ENCODE data around the gene MDH1. TPM values are rescaled to one million over a fixed set of nuclear protein-coding genes. Genes with fewer than 3 reads are reported as not detected.

The MDH1 gene
- total RNA-seq, 3 donors from 2014 or later (not counting 1 experiment from before 2014, with no cell fraction given): 62.0 to 85.3 (median 71.3) TPM

DNA sequence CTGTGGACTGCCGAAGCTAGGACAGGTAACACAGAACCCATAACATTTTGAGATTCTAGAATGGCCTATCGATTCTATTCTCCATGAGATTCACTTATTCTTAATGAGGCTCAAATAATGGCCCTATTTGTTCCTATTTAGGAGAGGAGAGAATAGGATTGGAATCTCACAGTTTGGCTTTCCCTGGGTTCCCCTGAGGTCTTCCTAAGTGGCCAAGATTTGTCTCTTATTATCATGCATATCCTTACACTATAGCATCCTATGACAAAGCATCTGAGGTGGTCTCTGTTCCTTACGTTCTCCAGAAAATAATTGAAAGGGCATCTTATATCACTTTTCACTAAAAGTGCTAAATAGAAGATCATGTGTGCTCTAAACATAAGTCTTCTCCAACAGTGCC is 10.0 kb upstream of the MDH1 start:
- Histone ChIP-seq H3K27me3 (ENCODE audit: control insufficient read depth, insufficient read depth, low read length) (no peaks in the 10 kb centered on the region), H3K9me3 (ENCODE audit: control insufficient read depth, insufficient read depth, low read length) (no peaks in the 10 kb centered on the region), H3K36me3 (ENCODE audit: control insufficient read depth, insufficient read depth, low read length) (no peaks in the 10 kb centered on the region), H3K27ac (ENCODE audit: low read length) (no peak overlapping the region), H3K4me1 (ENCODE audit: control insufficient read depth, insufficient read depth, low read length) (no peaks in the 10 kb centered on the region), H3K4me3 (ENCODE audit: low read length) (no peak overlapping the region)
- H3K27ac Mint-ChIP-seq: no peak overlapping the region
- peaks cover 9 to 12% of the 10 kb centered on the region in 2 donors for H3K4me1 Mint-ChIP-seq
- intact Hi-C loops (cut with micrococcal nuclease): no loop called here
- DNase-seq (no peak), ATAC-seq (no peak)
- H3K27me3 Mint-ChIP-seq (ENCODE audit: low read depth in 2 of 2): no peaks in the 10 kb centered on the region
- no peak overlapping the region for H3K4me3 Mint-ChIP-seq
- TF ChIP-seq, protein P1, sequence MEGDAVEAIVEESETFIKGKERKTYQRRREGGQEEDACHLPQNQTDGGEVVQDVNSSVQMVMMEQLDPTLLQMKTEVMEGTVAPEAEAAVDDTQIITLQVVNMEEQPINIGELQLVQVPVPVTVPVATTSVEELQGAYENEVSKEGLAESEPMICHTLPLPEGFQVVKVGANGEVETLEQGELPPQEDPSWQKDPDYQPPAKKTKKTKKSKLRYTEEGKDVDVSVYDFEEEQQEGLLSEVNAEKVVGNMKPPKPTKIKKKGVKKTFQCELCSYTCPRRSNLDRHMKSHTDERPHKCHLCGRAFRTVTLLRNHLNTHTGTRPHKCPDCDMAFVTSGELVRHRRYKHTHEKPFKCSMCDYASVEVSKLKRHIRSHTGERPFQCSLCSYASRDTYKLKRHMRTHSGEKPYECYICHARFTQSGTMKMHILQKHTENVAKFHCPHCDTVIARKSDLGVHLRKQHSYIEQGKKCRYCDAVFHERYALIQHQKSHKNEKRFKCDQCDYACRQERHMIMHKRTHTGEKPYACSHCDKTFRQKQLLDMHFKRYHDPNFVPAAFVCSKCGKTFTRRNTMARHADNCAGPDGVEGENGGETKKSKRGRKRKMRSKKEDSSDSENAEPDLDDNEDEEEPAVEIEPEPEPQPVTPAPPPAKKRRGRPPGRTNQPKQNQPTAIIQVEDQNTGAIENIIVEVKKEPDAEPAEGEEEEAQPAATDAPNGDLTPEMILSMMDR (IDR thresholded peaks at IDR 0.05): no peak
- H3K36me3 Mint-ChIP-seq: no peaks in the 10 kb centered on the region
- peaks cover 2 to 5% of the 10 kb centered on the region in 2 donors for H3K9me3 Mint-ChIP-seq
- WGBS (ENCODE audit: insufficient coverage): 100% methylated on average over 2 of the region's 3 CpGs

DNA sequence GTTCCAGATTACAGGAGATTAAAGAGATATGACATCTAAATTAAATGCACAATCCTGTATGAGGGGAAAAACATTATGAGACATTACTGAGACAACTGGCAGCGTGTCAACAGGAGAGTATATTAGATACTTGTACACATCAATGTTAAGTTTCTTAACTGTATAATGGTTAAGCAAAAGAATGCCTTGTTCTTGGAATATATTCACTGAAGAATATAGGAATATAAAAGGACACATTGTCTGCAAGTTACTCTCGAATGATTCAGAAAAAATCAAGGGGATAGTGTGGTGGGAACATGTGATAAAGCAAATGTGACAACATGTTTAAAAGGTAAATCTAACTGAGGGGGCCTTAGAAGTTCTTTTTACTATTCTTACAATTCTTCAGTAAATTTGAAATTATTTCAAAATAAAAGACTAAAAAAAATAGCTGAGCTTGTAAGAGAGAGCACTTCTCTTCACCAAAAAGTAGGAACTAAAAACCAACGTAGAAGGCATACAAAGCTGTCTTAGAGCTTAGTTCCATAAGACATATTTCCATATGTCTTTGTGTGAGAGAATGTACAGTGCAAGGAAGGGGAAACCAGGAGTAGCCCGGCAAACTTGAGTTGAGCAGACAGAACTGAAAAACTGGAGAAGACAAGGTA is 8.0 kb upstream of the MDH1 start:
- no peaks in the 10 kb centered on the region for H3K4me1 ChIP-seq (ENCODE audit: control insufficient read depth, insufficient read depth, low read length)
- DNase-seq (no peak), ATAC-seq (no peak)
- H3K36me3 Mint-ChIP-seq: no peaks in the 10 kb centered on the region
- 92% methylated on average over 2 of the region's 4 CpGs for WGBS (ENCODE audit: insufficient coverage)
- H3K4me3 ChIP-seq (ENCODE audit: low read length): no peak overlapping the region
- peaks cover 9 to 12% of the 10 kb centered on the region in 2 donors for H3K4me1 Mint-ChIP-seq
- no peaks in the 10 kb centered on the region for H3K27me3 Mint-ChIP-seq (ENCODE audit: low read depth in 2 of 2)
- H3K27ac Mint-ChIP-seq: no peak overlapping the region
- no peaks in the 10 kb centered on the region for H3K27me3 ChIP-seq (ENCODE audit: control insufficient read depth, insufficient read depth, low read length)
- H3K9me3 Mint-ChIP-seq: no peaks in the 10 kb centered on the region
- no peak overlapping the region for H3K27ac ChIP-seq (ENCODE audit: low read length)
- no peaks in the 10 kb centered on the region for H3K9me3 ChIP-seq (ENCODE audit: control insufficient read depth, insufficient read depth, low read length)
- H3K36me3 ChIP-seq (ENCODE audit: control insufficient read depth, insufficient read depth, low read length): no peaks in the 10 kb centered on the region
- TF ChIP-seq, protein P1 (IDR thresholded peaks at IDR 0.05): no peak
- H3K4me3 Mint-ChIP-seq: no peak overlapping the region
- intact Hi-C loops (cut with micrococcal nuclease): loop anchor here (10.0 kb wide), 1 partner anchor 876 kb away; the partner anchor contains the start of gene EHBP1

DNA sequence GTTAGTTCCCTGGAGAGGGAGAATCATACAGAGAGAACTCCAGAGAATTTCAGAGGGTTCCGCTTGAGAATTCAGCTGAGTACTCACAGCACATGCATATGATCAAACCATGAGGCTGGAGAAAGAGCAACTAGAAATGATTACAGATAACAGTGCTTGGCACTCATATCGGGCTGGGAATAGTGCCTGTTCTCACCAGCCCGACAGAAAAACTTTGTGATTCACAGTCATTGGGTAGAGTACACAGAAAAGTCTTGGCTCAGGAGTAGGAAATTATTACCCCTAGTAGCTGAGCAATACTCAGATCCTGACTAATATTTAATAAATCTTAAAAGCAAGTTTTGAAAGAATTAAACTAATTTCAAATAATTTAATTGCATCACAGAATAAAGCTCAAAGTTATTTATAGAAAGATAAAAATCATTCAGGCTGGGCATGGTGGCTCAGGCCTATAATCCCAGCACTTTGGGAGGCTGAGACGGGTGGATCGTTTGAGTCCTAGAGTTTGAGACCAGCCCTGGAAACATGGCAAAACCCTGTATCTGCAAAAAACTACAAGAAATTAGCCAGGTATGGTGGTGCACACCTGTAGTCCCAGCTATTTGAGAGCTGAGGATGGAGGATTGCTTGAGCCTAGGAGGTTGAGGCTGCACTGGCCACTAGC is 7.3 kb upstream of the MDH1 start:
- Mint-ChIP-seq H3K36me3 (no peaks in the 10 kb centered on the region), H3K4me1 (peaks cover 9 to 13% of the 10 kb centered on the region in 2 donors), H3K4me3 (no peak overlapping the region), H3K9me3 (no peaks in the 10 kb centered on the region), H3K27ac (no peak overlapping the region), H3K27me3 (ENCODE audit: low read depth in 2 of 2) (no peaks in the 10 kb centered on the region)
- H3K9me3 ChIP-seq (ENCODE audit: control insufficient read depth, insufficient read depth, low read length): no peaks in the 10 kb centered on the region
- WGBS (ENCODE audit: insufficient coverage): 98% methylated on average over 5 of the region's 5 CpGs
- ATAC-seq (no peak), DNase-seq (no peak)
- intact Hi-C loops (cut with micrococcal nuclease): loop anchor here (10.0 kb wide), 1 partner anchor 877 kb away; the partner anchor contains the start of gene EHBP1
- no peaks in the 10 kb centered on the region for H3K27me3 ChIP-seq (ENCODE audit: control insufficient read depth, insufficient read depth, low read length)
- H3K4me3 ChIP-seq (ENCODE audit: low read length): no peak overlapping the region
- no peaks in the 10 kb centered on the region for H3K4me1 ChIP-seq (ENCODE audit: control insufficient read depth, insufficient read depth, low read length)
- TF ChIP-seq, protein P1 (IDR thresholded peaks at IDR 0.05): no peak
- no peak overlapping the region for H3K27ac ChIP-seq (ENCODE audit: low read length)
- no peaks in the 10 kb centered on the region for H3K36me3 ChIP-seq (ENCODE audit: control insufficient read depth, insufficient read depth, low read length)
